IMR-90 (cell line): ENCODE measurements around the gene PCCB. TPM values are rescaled to one million over a fixed set of nuclear protein-coding genes. Genes with fewer than 3 reads are reported as not detected.

Source experiments
- ATAC-seq: fragments of 200-7000 bp; cut with Tn5 transposase; 2 replicates; pipeline ENCODE4 v1.9.1; 2020; ENCODE audit warnings: low read depth, mild to moderate bottlenecking, moderate library complexity
- BruUV-seq: library from RNA; stranded (reverse); fragments of 400-500 nt; replicated peaks from 2 replicates; lab custom pipeline; 2021; lab: Mats Ljungman, UMichigan
- CTCF ChIA-PET: fragments of 300-600 bp; formaldehyde crosslinking; extraction: SDS; loops from one replicate; lab custom pipeline; 2021; ENCODE audit warnings: antibody characterized with exemption; lab: Yijun Ruan, JAX
- POLR2A ChIA-PET: fragments of 300-600 bp; sonication (Branson Sonifier 250); formaldehyde crosslinking; loops from one replicate; lab custom pipeline; 2022; ENCODE audit warnings: antibody characterized with exemption; ENCODE audit not compliant: unreplicated experiment; lab: Charles Lee
- DNase-seq: peaks from one replicate; pipeline ENCODE4 v3.0.0; 2013
- H2AFZ ChIP-seq: replicated peaks from 2 replicates; pipeline ENCODE3; 2013; ENCODE audit warnings: low read length, mild to moderate bottlenecking; ENCODE audit not compliant: poor library complexity
- H2AK5ac ChIP-seq: 2 replicates; pipeline ENCODE4 v1.6.1; 2013; ENCODE audit warnings: low read depth, low read length, inconsistent platforms
- H2AK9ac ChIP-seq: replicated peaks from 2 replicates; pipeline ENCODE3; 2013; ENCODE audit warnings: mild to moderate bottlenecking, low read depth, low read length, moderate library complexity; ENCODE audit not compliant: poor library complexity
- H2BK120ac ChIP-seq: 2 replicates; pipeline ENCODE4 v1.6.1; 2013; ENCODE audit warnings: low read depth, low read length, inconsistent platforms
- H2BK15ac ChIP-seq: 3 replicates; pipeline ENCODE4 v1.6.1; 2013; ENCODE audit warnings: low read depth, low read length, inconsistent platforms
- H2BK20ac ChIP-seq: 2 replicates; pipeline ENCODE4 v1.6.1; 2013; ENCODE audit warnings: low read depth, mild to moderate bottlenecking, inconsistent platforms, low read length, moderate library complexity
- H2BK5ac ChIP-seq: 2 replicates; pipeline ENCODE4 v1.6.1; 2013; ENCODE audit warnings: mild to moderate bottlenecking, low read depth, low read length, inconsistent platforms; ENCODE audit not compliant: poor library complexity, severe bottlenecking
- H3K14ac ChIP-seq: replicated peaks from 2 replicates; pipeline ENCODE4 v1.6.1; 2013; ENCODE audit warnings: low read depth, low read length, inconsistent platforms
- H3K18ac ChIP-seq: 2 replicates; pipeline ENCODE4 v1.6.1; 2013; ENCODE audit warnings: low read depth, low read length, control low read depth
- H3K23ac ChIP-seq: 2 replicates; pipeline ENCODE4 v1.6.1; 2013; ENCODE audit warnings: low read depth, low read length, inconsistent platforms
- H3K27ac ChIP-seq: 2 replicates; pipeline ENCODE4 v1.5.1; 2013; ENCODE audit warnings: mild to moderate bottlenecking, control low read depth, low read length; ENCODE audit not compliant: insufficient read depth
- H3K27me3 ChIP-seq: 2 replicates; pipeline ENCODE4 v1.6.1; 2013; ENCODE audit warnings: low read length; ENCODE audit not compliant: control insufficient read depth, insufficient read depth
- H3K36me3 ChIP-seq: 2 replicates; pipeline ENCODE4 v1.6.1; 2013; ENCODE audit warnings: low read length, mixed read lengths; ENCODE audit not compliant: control insufficient read depth, insufficient read depth
- H3K4ac ChIP-seq: 2 replicates; pipeline ENCODE4 v1.6.1; 2013; ENCODE audit warnings: low read depth, low read length, inconsistent platforms
- H3K4me1 ChIP-seq: 2 replicates; pipeline ENCODE4 v1.6.1; 2013; ENCODE audit warnings: low read length, mixed read lengths; ENCODE audit not compliant: control insufficient read depth, insufficient read depth
- H3K4me2 ChIP-seq: 2 replicates; pipeline ENCODE4 v1.6.1; 2013; ENCODE audit warnings: low read depth, mild to moderate bottlenecking, control low read depth, low read length, moderate library complexity
- H3K4me3 ChIP-seq: 2 replicates; pipeline ENCODE4 v1.5.1; 2013; ENCODE audit warnings: low read depth, mild to moderate bottlenecking, control low read depth, low read length, moderate library complexity; ENCODE audit not compliant: insufficient read depth
- H3K56ac ChIP-seq: 2 replicates; pipeline ENCODE4 v1.6.1; 2013; ENCODE audit warnings: low read length, inconsistent platforms; ENCODE audit not compliant: insufficient read depth; ENCODE audit errors: extremely low read depth
- H3K79me1 ChIP-seq, 2 experiments: 2 replicates each; pipeline ENCODE4 v1.6.1; 2013; ENCODE audit warnings: low read length in 2 of 2, inconsistent platforms in 1 of 2, low read depth in 1 of 2
- H3K9ac ChIP-seq: 2 replicates; pipeline ENCODE4 v1.6.1; 2013; ENCODE audit warnings: low read depth, low read length, control low read depth
- H3K9me1 ChIP-seq: 2 replicates; pipeline ENCODE4 v1.6.1; 2013; ENCODE audit warnings: low read length, inconsistent platforms; ENCODE audit not compliant: insufficient read depth
- H3K9me3 ChIP-seq: 2 replicates; pipeline ENCODE4 v1.6.1; 2013; ENCODE audit warnings: low read length; ENCODE audit not compliant: control insufficient read depth, insufficient read depth
- H4K20me1 ChIP-seq: 2 replicates; pipeline ENCODE4 v1.6.1; 2013; ENCODE audit warnings: low read length, inconsistent platforms; ENCODE audit not compliant: insufficient read depth
- H4K5ac ChIP-seq: 2 replicates; pipeline ENCODE4 v1.6.1; 2013; ENCODE audit warnings: mild to moderate bottlenecking, low read depth, low read length, control low read depth
- H4K8ac ChIP-seq, 2 experiments: 2 replicates each; pipeline ENCODE4 v1.6.1; 2013; ENCODE audit warnings: low read depth in 2 of 2, low read length in 2 of 2, control low read depth in 1 of 2, inconsistent platforms in 1 of 2
- H4K91ac ChIP-seq: 2 replicates; pipeline ENCODE4 v1.6.1; 2013; ENCODE audit warnings: low read depth, low read length, inconsistent platforms; ENCODE audit not compliant: insufficient read depth
- BHLHE40 ChIP-seq: fragments of 150-350 bp; IDR thresholded peaks from 2 replicates; pipeline ENCODE4 v1.6.1; 2016; ENCODE audit warnings: mild to moderate bottlenecking, low read depth, low read length
- CEBPB ChIP-seq: IDR thresholded peaks from 2 replicates; pipeline ENCODE4 v1.6.1; 2012; ENCODE audit warnings: low read depth, low read length, improper control_type of control experiment
- CHD1 ChIP-seq: IDR thresholded peaks from 2 replicates; pipeline ENCODE4 v1.6.1; 2012; ENCODE audit warnings: low read depth, low read length, improper control_type of control experiment
- CTCF ChIP-seq: conservative IDR thresholded peaks from 2 replicates; pipeline ENCODE4 v1.5.1; 2012; ENCODE audit warnings: mild to moderate bottlenecking, low read depth, low read length, improper control_type of control experiment
- ELK1 ChIP-seq: fragments of 150-350 bp; IDR thresholded peaks from 2 replicates; pipeline ENCODE4 v1.6.1; 2016; ENCODE audit warnings: low read depth, mild to moderate bottlenecking, low read length, moderate library complexity, borderline replicate concordance
- FOS ChIP-seq: fragments of 150-350 bp; IDR thresholded peaks from 2 replicates; pipeline ENCODE4 v1.6.1; 2016; ENCODE audit warnings: low read depth, low read length
- MAFK ChIP-seq: IDR thresholded peaks from 2 replicates; pipeline ENCODE4 v1.6.1; 2012; ENCODE audit warnings: low read depth, low read length, improper control_type of control experiment
- MAZ ChIP-seq: IDR thresholded peaks from 2 replicates; pipeline ENCODE4 v1.6.1; 2012; ENCODE audit warnings: low read depth, mild to moderate bottlenecking, low read length, improper control_type of control experiment, moderate library complexity, borderline replicate concordance
- MXI1 ChIP-seq: IDR thresholded peaks from 2 replicates; pipeline ENCODE4 v1.6.1; 2012; ENCODE audit warnings: low read depth, mild to moderate bottlenecking, low read length, moderate library complexity, borderline replicate concordance
- NFE2L2 ChIP-seq: fragments of 150-350 bp; IDR thresholded peaks from 2 replicates; pipeline ENCODE4 v1.6.1; 2016; ENCODE audit warnings: low read depth, mild to moderate bottlenecking, low read length
- POLR2A ChIP-seq: IDR thresholded peaks from 2 replicates; pipeline ENCODE4 v1.6.1; 2012; ENCODE audit warnings: mild to moderate bottlenecking, low read depth, low read length
- RAD21 ChIP-seq: IDR thresholded peaks from 2 replicates; pipeline ENCODE4 v1.6.1; 2012; ENCODE audit warnings: low read length, improper control_type of control experiment
- RCOR1 ChIP-seq: IDR thresholded peaks from 2 replicates; pipeline ENCODE4 v1.6.1; 2012; ENCODE audit warnings: mild to moderate bottlenecking, low read length, improper control_type of control experiment; ENCODE audit not compliant: insufficient replicate concordance
- RFX5 ChIP-seq: IDR thresholded peaks from 2 replicates; pipeline ENCODE4 v1.8.0; 2012; ENCODE audit warnings: low read depth, mild to moderate bottlenecking, low read length, moderate library complexity
- SMC3 ChIP-seq: fragments of 150-350 bp; IDR thresholded peaks from 2 replicates; pipeline ENCODE4 v1.6.1; 2016; ENCODE audit warnings: low read depth, mild to moderate bottlenecking, antibody characterized with exemption, low read length, moderate library complexity
- USF2 ChIP-seq: fragments of 150-350 bp; IDR thresholded peaks from 2 replicates; pipeline ENCODE4 v1.6.1; 2017; ENCODE audit warnings: mild to moderate bottlenecking, antibody characterized with exemption, low read length, low read depth
- WGBS, 2 experiments: methylation state at CpG; one replicate each; pipeline versions ENCODE4 v1.1.5 to v1.1.7; 2013; ENCODE audit warnings: missing lambda C conversion rate in 2 of 2; ENCODE audit not compliant: insufficient read length in 1 of 2; ENCODE audit errors: extremely low coverage in 2 of 2; 5-methylcytosine and 5-hydroxymethylcytosine counted together
- dilution Hi-C: fragments of 300-500 bp; cut with HindIII; formaldehyde crosslinking; loops from one replicate; pipeline ENCODE4 v1.14.3; 2018; ENCODE audit warnings: low sequenced_read_pairs; ENCODE audit not compliant: unreplicated experiment
- in situ Hi-C: fragments of 300-500 bp; cut with MboI; formaldehyde crosslinking; loops from 3 replicates; pipeline ENCODE4 v1.14.3; 2019; ENCODE audit warnings: low sequenced_read_pairs, inconsistent platforms, mixed read lengths
- intact Hi-C: fragments of 100-400 bp; cut with micrococcal nuclease; formaldehyde crosslinking; loops from 2 replicates; pipeline ENCODE4 v1.10.0; 2022
- polyA plus RNA-seq, 3 experiments: library from polyadenylated mRNA; depleted of rRNA; stranded (reverse); fragments of >200 nt; gene quantifications; 2 replicates each; pipeline ENCODE4 v1.2.3, GENCODE V29; 2012; ENCODE audit warnings: low replicate concordance in 1 of 3
- total RNA-seq: library from RNA; depleted of rRNA; stranded (reverse); fragments of >200 nt; gene quantifications from 2 replicates; pipeline ENCODE4 v1.2.3, GENCODE V29; 2012

PCCB gene
- total and polyA plus RNA-seq, 2 of the 4 experiments (the other 2 are of a cell fraction), result 40.5 to 76.2 TPM

- no peak overlapping the region for H2BK120ac ChIP-seq
- no peak overlapping the region for H3K14ac ChIP-seq
- in situ Hi-C loops, result no loop called here
- no peak overlapping the region for H2AK9ac ChIP-seq
- H3K4me1 ChIP-seq, result no peaks in the 10 kb centered on the region
- CTCF ChIA-PET, result no interaction called here
- peaks cover 0 to 4% of the 10 kb centered on the region in 2 experiments; a peak in 1 of 4 replicates for H3K79me1 ChIP-seq
- no peaks in the 10 kb centered on the region for H4K20me1 ChIP-seq
- peaks cover 3% of the 10 kb centered on the region for H3K36me3 ChIP-seq
- WGBS, 2 experiments, result no CpG with 5 or more reads among the region's 1 CpG
- H2BK5ac ChIP-seq, result no peak overlapping the region
- no peak overlapping the region for H3K27ac ChIP-seq
- no peak overlapping the region for H4K5ac ChIP-seq
- peaks cover 2% of the 10 kb centered on the region; the same call in 1 of the 2 replicates for H3K9me1 ChIP-seq
- dilution Hi-C loops, result no loop called here
- H2AK5ac ChIP-seq, result no peak overlapping the region
- TF ChIP-seq NFE2L2 (no peak), POLR2A (no peak), BHLHE40 (no peak), FOS (no peak), ELK1 (no peak), RCOR1 (no peak), USF2 (no peak), CEBPB (no peak), RFX5 (no peak), MAFK (no peak), MXI1 (no peak), CTCF (no peak), RAD21 (no peak), CHD1 (no peak), SMC3 (no peak), MAZ (no peak)
- no peak overlapping the region for H3K23ac ChIP-seq
- H4K8ac ChIP-seq, result no peak overlapping the region
- H2AFZ ChIP-seq, result no peak overlapping the region
- H3K27me3 ChIP-seq, result no peaks in the 10 kb centered on the region
- H2BK20ac ChIP-seq, result no peak overlapping the region
- no peak overlapping the region for H4K91ac ChIP-seq
- POLR2A ChIA-PET, result no interaction called here
- ATAC-seq (no peak), DNase-seq (no peak)
- H3K56ac ChIP-seq, result no peak overlapping the region
- H3K9me3 ChIP-seq, result no peaks in the 10 kb centered on the region
- H2BK15ac ChIP-seq, result no peak overlapping the region
- intact Hi-C loops, result no loop called here
- H3K18ac ChIP-seq, result no peak overlapping the region
- no peak overlapping the region for H3K4me3 ChIP-seq
- no TSS peak for BruUV-seq
- no peak overlapping the region for H3K4me2 ChIP-seq
- no peak overlapping the region for H3K9ac ChIP-seq
- H3K4ac ChIP-seq, result no peak overlapping the region
Measured at GRCh38 chr3:136378011-136378410, 127.9 kb downstream of the PCCB start.
